Measurements from ENCODE around the gene NFIA.

DNA sequence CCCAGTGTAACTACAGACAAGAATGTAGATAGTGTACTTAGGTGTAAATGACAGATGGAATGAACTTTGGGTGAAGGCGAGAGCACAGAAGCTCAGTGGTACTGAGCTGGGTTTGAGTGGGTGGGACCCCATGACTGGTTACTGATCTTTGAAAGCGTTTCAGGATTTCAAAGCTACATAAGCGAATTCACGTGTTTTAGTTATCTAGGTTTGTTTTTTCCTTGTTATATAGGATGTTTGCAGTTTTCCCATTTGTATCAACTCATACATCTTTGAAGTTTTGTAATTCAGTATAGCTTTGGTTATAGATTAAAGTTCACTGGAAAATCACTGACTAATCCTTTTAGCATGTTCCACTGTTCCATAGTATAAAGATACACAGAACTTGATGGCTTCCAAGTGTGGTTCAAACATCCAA lies 182.5 kb downstream of the NFIA start:
- TF ChIP-seq, protein P1, sequence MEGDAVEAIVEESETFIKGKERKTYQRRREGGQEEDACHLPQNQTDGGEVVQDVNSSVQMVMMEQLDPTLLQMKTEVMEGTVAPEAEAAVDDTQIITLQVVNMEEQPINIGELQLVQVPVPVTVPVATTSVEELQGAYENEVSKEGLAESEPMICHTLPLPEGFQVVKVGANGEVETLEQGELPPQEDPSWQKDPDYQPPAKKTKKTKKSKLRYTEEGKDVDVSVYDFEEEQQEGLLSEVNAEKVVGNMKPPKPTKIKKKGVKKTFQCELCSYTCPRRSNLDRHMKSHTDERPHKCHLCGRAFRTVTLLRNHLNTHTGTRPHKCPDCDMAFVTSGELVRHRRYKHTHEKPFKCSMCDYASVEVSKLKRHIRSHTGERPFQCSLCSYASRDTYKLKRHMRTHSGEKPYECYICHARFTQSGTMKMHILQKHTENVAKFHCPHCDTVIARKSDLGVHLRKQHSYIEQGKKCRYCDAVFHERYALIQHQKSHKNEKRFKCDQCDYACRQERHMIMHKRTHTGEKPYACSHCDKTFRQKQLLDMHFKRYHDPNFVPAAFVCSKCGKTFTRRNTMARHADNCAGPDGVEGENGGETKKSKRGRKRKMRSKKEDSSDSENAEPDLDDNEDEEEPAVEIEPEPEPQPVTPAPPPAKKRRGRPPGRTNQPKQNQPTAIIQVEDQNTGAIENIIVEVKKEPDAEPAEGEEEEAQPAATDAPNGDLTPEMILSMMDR (IDR thresholded peaks at IDR 0.05): no peak
- no peak for TF ChIP-seq POLR2A (IDR thresholded peaks at IDR 0.05)

Measured in prostate gland (tissue), 2 donors.